NCI-H748 treated with DMSO at 0.1 percent for 48 hours (cell line): ENCODE measurements around the gene NOVA2.

Experiments used
- DNase-seq: peaks from one replicate; lab custom pipeline; 2025; lab: John Stamatoyannopoulos, UW

NOVA2 gene

DNA sequence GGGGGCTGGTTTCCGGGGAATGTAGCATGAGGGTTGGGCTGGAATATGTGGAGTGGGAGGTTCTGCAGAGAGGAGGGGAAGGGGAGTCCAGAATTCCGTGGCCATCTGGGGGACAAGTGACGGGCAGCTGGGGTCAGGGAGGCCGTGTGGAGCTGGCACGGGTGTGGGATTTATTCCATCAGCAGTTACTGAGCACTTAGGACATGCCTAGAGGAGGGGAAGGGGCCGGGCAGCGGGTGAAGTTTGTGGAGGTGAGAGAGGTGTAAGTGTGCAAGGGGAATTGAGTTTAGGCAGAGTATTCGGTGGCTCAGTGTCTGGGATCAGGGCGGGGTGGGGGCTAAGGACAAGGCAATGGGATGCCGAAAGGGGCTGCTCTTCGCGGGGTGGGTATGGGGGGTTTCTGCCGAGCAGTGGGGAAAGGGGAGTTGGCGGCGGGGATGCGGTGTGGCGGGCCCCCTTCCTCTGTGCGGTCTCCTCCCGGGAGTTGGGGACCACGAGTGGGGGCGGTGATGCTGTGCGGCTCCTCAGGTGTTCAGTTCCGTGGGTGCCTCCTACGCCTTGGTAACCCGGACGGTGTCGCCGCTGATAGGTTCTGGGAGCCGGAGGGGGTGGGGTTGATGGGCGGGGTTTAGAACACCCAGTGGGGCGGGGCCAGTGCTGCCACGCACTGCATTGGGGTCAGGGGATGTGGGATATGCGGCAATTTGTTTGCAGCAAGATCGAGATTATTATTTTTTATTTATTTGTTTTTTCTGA lies 27.0 kb upstream of the NOVA2 start:
- peak; percentile 68 for DNase-seq

- DNase-seq = peak; percentile 15
These were observed 26.0 kb upstream of the NOVA2 start for GRCh38 chr19:45999653-46000121.

DNA sequence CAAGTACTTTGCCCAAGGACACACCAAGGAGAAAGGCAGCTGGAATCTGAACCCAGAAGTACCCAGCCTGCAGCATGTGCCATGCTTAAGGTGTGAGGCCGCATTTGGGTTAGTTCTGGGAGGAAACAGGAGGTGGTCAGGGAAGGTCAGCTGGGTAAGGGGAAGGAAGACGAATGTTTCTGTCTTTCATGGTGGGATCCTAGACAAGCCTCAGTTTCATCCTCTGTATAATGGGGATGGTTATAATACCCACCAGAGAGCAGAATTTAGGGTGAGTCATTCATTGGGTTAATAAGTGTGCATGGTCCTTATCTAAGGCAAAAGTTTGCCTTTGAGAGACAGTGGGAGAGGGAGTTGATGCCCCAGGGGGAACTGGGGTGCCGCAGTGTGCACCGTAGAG lies 25.2 kb upstream of the NOVA2 start:
- no peak for DNase-seq

GRCh38 chr19:45996933-45997332 lies 23.3 kb upstream of the NOVA2 start:
- DNase-seq = no peak

DNA sequence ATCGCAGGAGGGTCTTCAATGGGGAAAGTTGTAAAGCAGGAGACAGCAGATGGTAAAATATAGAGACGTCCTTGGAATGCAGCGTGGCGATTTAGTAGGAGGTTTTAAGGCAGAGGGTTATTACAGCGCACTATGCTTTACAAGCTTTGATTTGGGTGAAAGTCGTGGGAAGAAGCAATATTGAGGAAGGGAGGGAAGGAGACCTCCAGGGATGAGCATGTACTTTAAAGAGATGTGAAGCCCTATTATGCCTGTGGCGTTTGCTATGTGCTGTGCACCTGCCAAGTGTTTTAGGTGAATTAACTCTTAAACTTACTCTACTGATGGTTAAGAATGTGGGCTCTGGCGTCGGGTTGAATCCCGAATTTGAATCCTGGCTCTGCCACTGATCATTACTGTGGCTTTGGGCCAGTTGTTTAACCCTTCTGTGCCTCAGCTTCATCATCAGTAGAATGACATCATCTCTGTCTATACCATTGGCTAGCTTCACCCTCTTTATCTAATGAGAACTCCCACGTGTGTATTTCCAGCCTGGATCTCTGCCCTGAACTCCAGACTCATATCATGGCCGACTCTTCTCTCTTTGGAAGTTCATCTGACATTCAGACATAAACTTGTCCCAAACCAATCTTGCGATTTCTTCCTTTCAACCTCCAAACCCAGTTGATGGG lies 22.2 kb upstream of the NOVA2 start:
- peak; percentile 59 for DNase-seq

DNA sequence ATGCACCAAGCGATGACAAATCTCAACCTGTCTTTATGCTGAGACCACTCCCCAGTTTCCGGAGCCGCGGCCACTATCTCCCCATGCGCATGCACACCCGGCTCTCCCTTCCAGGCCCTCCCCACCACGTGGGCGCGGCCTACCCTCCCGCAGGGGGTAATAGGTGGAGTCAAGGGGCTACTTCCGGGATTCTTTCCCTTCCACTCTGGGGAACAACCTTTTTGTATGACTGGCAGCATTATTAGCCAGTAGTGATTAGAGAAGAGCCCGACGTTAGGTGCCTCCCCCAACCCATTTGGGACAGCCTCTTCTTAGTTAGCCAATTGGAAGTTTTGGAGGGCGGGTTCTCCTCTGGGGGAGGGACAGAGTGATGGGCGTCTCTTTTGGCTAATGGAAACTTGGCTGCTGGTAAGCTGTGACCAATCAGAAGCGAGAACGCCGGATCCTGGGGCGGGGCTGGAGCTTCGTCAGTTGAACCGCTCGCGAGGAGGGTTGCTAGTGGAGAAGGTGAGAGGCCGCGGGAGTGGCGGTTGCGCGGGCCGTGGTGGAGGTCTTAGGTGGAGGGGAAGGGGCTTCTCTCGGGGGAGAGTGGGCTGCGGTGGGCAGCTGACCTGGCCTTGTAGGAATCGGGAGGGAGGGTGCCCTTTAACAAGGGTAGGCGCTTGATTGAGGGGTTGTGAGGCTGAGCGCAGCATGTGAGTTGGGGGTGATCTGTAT lies 21.5 kb upstream of the NOVA2 start, which contains the start of gene CCDC61:
CCDC61 (plus strand) TSS at position 470 of the 717 bp plus-strand sequence. CDS start 7,552 bp downstream, outside the sequence.
- DNase-seq = peak; percentile 100

- peak; percentile 80 for DNase-seq
These were observed 20.9 kb upstream of the NOVA2 start for GRCh38 chr19:45994456-45994997.

- DNase-seq = no peak
These were observed 16.6 kb upstream of the NOVA2 start for GRCh38 chr19:45990113-45990728.

- no peak for DNase-seq
These were observed 11.7 kb upstream of the NOVA2 start for GRCh38 chr19:45985321-45985720.

DNA sequence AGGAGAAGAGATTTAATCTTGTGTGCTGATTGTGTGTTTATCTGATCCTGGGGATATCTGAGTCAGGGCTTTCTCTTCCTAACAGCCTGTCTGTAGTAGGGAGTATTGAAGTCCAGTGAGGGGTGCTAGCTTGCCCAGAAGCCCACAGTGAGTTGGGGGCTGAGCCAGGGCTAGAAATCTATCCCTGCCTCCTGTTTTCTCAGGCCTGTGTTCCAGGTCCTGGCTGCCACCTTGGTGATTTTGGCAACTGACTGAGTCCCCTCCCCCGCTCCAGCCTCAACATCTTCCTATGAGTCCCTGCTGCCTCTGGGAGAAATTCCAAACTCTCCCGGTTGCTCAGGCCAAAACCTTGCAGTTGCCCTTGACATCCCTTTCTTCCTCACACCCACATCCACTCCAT lies 7.7 kb upstream of the NOVA2 start:
- no peak for DNase-seq

DNA sequence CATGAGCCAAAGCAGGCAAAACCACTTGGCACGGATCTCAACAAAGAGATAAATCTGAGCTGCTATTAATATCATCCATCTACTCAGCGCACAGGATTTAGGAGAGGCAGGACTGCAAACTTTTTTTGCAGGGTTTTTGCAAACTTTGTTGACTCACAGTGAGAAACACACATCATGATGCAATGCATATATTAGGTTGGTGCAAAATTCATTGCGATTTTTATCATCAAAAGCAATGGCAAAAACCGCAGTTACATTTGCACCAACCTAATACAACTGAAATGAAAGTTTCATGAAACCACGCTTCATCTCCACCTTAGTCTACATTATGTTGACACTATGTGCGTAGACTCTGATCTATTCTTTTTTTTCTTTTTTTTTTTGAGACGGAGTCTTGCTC lies 4.5 kb upstream of the NOVA2 start:
- no peak for DNase-seq

GRCh38 chr19:45976178-45976577 lies 2.5 kb upstream of the NOVA2 start:
- peak; percentile 7 for DNase-seq

DNA sequence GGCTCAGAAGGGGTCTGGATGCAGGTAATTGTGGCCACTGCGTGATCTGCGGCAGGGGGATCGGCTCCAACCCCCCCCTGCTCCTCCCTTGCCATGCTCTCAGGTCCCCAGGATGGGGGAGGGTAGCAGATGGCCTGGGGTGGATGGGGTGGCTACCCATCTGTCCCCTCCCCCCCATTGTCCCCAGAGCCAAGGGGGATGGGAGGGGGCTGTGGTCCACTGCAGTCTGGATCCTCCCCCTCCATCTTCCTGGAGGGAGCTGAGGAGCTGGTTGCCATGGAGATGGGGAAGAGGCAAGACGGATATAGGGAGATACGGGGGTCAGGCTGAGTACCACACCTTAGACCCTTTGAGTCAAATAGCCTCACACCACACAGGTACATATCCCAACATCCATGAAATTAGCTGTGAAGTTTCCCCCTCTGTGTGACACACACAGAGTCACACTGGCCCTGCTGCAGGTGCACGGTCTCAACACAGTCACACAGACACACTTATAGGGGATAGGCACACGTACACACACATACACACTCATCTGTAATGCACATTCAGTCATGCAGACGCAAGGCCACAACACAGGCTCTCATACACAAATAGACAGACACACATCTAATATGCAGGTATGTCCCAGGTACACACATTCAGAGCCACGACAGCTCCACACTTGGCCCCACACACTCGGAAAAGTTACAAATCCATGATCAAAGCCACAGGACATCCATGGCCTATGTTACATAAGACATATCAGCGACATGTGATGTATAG lies 1.8 kb upstream of the NOVA2 start:
- DNase-seq = no peak

- no peak for DNase-seq
These were observed 621 bp downstream of the NOVA2 start for GRCh38 chr19:45972947-45973540.

DNA sequence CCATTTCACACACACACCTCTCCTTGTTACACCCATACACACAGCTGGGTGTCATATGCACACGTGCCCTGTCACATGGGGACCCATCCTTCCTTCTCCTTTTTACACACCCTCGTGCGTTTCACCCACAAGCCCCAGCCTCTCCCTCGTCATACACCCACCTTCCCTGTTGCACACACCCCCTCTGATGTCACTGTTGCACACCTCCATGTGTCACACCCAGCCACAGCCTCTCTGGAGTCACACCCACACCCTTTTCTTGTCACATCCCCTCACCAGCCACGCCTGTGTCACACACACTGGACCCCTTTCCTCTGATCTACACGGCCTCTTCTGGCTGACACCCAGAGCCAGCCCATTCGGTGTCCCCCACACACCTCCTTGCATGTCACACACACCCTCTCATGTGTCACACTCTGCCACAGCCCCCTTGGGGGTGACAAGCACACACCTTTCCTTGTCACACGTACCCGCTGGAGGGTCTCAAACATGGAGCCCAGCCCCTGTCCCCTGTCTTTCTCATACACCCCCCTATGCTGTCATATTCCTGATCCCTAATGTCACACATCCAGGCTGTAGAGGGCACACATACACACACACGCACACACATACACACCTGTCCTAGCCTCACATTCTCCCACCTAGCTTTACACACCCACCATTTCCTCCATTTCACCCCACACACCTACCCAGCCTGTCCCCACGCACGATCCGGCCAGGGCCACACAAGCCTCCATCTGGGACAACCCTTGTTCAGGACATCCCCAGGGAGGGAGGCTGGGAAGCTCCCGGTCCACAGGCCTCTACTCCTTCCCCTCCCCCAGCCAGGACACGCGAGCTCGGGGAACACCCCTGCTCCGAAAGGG lies 1.4 kb downstream of the NOVA2 start:
- peak; percentile 9 for DNase-seq

GRCh38 chr19:45971260-45971902 lies 2.3 kb downstream of the NOVA2 start:
- no peak for DNase-seq

- no peak for DNase-seq
These were observed 4.0 kb downstream of the NOVA2 start for GRCh38 chr19:45969676-45970075.

DNA sequence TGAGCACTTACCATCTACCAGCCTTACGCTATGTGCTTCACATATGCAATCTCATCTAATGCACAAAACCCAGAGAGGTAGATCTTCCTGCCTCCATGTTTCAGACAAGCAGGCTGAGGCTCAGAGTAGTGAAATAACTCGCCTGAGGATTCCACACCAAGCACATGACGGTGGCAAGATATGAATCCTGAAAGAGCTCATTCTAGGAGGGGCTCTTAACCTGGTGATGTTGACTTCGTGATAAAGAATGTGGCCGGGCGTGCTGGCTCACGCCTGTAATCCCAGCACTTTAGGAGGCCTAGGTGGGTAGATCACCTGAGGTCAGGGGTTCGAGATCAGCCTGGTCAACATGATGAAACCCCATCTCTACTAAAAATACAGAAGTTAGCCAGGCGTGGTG lies 5.0 kb downstream of the NOVA2 start:
- DNase-seq = no peak

- DNase-seq = no peak
These were observed 6.4 kb downstream of the NOVA2 start for GRCh38 chr19:45967246-45967645.
